Activated CD4-positive, CD25-positive, alpha-beta regulatory T cell treated with anti-CD3 and anti-CD28 coated beads, Interleukin-2, amount 50 U/mL, for 72 hours (primary cell): ENCODE results near the gene SNX25.
A peak's percentile ranks its signal among the peaks of the same experiment; 100 is the strongest.

ENCODE experiments used
- DNase-seq: peaks from one replicate; pipeline ENCODE4 v3.0.0; 2021

The SNX25 gene

DNA sequence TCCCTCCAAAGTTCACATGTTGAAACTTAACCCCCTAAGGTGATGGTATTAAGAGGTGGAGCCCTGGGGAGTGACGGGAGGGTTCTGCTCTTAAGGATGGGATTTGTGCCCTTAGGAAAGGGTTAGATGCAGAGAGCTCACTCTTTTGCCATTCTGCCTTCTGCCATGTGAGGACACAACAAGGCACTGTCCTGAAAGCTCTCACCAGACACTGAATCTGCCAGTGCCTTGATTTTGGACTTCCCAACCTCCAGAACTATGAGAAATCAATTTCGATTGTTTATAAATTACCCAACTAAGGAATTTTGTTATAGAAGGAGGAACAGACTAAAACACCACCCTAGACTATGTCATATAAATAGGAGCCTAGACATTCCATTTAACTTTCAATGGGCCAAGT lies 174.7 kb downstream of the SNX25 start:
- DNase-seq, result no peak

DNA sequence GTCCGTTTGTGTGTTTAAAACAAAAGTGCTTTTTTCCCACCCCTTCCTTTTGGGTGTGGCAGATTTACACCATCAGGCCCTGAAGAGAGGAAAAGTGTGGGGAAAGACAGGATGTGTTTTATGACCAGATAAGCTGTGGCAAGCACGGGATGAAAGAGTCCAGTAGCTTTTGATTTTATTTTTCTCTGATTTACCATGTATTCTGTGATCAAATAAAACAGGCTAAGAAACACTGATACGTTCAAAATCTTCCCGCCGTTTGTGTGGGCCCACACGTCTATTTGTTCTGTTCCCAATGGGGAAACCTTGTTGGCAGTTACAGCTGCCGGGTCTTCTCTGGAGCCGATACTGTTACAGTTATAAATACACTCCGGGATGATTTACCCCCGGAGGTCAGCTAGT lies 175.5 kb downstream of the SNX25 start:
- DNase-seq, result no peak

DNA sequence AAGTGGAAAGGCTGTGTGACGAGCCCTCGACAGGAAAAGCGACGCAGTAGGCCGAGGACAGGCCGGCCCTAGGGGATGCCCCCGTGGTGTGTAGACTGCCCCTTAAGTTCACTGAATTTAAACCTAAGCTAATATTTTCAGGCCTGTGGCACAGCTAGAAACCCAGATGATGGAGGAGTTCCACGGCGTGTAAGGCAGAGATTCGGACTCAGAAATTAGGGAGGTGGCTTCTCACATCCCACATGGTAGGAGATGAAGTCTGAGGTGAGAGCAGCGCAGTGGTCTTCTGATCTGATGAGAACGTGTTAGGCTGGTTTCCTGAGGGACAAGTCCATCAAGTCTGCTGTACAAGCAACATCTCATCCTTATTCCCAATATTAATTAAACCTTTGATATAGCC lies 178.6 kb downstream of the SNX25 start:
- no peak for DNase-seq

DNA sequence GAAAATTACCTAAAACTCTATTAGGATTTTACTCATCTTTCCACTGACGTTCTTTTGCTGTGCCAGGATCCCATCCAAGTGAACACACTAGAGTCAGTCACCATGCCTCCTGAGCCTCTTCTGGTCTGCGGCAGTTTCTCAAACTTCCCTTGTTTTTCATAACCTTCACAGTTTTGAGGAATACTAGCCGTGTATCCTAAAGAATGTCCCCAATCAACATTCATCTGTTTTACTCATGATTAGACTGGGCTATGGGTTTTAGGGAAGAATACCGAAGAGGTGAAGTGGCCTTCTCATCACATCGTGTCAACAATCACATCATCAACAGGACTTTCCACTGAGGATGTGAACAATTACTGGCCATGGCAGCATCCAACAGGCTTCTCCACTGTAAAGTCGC lies 181.5 kb downstream of the SNX25 start:
- DNase-seq, result no peak

DNA sequence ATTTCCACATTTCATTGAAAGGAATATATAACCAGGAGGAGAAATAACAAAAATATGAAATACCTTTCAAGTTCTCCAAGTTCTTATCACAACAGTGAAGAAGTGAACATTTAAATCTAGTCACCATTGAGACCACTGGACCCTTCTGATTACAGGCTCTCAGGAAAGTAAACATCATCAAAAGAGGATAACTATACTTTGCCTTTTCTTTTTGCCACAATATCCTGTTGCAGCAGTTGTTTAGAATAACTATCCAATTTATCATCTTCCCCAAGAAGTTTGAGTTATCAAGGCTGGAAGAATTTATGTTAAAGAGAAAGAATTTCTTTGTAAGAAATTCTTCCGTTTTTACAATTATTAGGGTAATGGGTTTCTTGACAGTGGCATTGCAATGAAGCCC lies 182.8 kb downstream of the SNX25 start:
- DNase-seq, result no peak

DNA sequence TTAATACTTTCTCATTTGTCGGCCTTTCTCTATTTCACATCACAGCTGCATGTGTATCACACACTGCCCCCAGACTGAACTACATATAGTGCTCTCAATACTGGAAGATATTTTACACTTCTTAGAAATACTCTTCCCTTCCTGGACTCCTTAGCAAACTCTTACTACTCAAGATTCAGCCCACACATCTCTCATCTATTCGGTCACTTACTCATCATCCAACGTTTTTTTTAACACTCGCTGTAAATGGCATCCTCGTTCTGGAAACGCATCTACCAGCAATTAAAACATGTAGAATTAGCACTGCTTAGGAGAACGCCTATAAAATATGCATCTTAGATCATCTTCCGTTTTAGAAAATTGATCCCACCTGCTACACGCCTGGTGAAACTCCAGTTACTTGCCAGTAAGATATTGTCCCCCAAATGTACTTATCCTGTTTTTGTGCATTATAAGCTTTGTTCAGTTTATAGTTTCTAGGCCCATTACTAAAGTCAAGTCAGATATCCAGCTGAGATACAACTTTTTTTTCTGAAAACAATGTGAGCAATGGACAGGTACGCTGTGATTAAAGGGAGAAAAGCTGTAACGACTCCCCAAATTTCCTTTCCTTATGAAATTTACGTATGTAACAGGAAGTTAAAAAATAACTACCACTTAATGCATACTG lies 185.3 kb downstream of the SNX25 start:
- DNase-seq, result no peak

DNA sequence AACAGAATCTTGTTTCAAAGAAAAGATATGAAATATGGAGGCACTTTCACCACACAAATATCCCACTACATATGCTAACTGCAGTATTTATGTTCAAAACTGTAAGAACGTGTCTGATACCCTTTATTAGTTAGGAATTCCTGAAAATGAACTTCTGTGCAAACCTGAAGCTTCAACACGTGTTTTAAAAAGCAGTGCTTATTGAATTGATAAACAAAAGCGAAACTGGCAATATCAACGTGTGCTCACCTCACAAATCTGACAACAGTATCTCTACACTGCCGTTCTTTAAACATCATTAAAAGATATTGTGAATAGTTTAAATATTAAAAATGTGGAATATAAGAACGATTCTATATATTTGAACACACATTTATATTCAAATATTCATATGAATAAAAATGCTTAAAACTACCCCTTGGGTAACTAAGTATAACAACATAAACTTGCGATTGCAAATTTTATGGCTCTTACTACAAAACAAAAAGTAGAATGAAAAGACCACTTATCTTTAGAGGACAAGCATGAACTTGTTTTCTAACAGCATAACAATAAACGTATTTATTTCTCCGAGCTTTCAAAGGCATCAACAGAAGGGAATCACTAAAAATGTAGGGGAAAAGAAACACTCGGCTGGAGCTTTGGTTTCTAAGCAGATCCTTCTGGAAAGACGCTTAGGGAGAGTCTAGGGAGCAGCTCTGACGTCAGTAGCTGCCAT lies 186.0 kb downstream of the SNX25 start, which contains the start of gene LRP2BP:
LRP2BP (minus strand) TSS at position 687 of the 718 bp plus-strand sequence. CDS start 17,738 bp downstream, outside the sequence.
- no peak for DNase-seq

DNA sequence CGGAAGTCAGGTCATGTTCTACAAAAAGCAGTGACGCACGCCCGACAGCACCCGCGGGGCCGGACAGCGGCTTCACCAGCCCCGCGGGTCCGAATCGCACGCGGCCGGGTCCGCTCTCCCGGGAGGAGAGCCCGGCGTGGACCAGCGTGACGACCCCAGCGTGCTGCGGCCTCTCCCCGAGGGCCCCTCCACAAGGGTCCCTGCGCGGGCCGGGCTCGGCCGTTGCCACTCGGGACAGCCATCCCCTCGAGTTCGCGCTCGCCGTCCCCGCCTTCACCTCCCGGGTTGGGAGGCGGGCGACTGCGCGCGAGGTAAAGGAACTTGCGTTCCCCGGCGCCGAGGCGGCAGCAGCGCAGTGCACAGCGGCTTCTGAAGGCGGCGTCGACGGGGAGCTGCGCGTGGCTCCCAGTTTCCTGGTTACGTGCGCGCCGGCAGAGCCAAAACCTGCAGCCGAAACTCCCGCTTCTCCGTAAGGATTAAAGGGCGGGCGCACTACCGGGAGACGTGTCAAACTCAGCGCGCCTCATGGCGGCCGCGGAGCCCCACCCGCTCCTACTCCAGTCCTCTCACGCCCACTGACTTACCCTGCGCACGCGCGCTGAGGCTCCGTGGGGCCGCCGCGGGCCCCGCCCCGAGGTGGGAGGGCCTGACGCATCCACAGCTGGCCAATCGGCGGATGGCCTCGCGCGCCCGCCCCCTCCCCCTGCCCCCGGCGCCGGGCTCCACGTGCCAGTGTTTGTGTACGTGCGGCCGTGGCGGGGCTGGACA lies 186.7 kb downstream of the SNX25 start:
- peak; percentile 97 for DNase-seq

DNA sequence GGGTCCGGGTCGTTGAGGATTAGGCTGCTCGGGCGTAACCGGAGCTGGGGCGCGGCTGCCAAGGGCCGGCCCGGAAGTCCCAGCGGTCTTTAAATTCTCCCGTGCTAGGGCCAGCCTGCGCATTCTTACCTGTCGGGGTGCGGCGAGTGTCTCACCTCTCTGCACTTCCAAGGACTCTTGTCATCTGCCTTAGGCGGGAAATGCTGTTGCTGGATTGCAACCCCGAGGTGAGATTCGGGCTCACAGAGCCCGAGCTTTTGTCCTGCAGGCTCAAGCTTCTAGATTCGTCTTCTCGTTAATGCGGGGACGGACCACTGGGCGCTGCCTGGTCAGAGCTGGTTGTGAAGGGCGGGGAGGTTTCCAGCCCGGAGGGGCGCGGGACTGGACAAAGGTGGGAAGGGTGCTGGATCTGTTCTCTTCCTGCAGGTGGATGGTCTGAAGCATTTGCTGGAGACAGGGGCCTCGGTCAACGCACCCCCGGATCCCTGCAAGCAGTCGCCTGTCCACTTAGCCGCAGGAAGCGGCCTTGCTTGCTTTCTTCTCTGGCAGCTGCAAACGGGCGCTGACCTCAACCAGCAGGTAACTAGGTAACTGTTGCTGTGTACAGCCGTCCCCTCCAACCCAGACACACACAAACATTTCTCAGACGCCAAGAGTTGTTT lies 187.5 kb downstream of the SNX25 start, which contains the start of gene ANKRD37:
ANKRD37 (plus strand) TSS at position 118 of the 662 bp plus-strand sequence; CDS start at position 201, 83 bp downstream.
- peak; percentile 37 for DNase-seq

DNA sequence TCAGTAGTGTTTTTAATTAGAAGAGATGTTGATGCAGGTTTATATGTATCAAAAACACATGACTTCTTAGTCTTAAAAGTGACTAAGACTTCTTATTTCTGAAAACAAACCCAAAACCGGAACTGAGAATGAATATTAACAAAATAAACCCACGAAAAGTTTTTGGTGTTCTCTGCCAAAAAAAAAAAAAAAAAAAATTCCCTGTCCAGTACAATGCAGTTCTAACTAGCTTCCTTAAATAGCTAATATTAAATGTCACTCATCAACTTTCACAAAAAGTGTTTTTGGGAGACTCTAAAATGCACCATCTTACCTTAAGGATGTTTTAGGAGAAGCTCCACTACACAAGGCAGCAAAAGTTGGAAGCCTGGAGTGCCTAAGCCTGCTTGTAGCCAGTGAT lies 189.2 kb downstream of the SNX25 start:
- no peak for DNase-seq

DNA sequence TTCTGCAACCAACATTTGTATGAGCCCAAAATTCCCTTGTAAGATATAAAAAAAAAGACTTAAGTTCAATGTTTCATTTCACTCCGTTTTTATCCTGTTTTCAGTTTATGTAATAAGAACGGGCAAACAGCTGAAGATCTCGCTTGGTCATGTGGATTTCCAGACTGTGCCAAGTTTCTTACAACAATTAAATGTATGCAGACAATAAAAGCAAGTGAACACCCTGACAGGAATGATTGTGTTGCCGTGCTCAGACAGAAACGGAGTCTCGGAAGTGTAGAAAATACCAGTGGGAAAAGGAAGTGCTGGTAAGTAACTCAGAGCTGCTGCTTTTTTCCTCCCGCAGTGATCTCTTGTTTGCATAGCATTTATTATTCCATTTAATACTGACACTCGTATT lies 190.1 kb downstream of the SNX25 start:
- DNase-seq, result no peak

DNA sequence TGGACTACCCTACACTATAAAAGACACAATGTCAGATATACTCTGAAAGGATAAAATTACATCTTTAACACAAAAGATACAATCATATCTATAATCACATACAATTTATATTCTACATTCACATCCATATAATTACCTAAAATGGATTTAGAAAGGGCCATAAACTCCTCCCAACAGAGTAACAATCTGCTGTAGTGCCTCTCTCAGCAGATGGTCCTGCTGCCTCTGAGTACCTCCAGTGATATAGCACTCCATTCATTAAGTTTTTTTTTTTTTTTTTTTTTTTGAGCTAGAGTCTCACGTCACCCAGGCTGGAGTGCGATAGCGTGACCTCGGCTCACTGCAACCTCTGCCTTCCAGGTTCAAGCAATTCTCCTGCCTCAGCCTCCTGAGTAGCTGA lies 194.6 kb downstream of the SNX25 start:
- DNase-seq, result no peak

DNA sequence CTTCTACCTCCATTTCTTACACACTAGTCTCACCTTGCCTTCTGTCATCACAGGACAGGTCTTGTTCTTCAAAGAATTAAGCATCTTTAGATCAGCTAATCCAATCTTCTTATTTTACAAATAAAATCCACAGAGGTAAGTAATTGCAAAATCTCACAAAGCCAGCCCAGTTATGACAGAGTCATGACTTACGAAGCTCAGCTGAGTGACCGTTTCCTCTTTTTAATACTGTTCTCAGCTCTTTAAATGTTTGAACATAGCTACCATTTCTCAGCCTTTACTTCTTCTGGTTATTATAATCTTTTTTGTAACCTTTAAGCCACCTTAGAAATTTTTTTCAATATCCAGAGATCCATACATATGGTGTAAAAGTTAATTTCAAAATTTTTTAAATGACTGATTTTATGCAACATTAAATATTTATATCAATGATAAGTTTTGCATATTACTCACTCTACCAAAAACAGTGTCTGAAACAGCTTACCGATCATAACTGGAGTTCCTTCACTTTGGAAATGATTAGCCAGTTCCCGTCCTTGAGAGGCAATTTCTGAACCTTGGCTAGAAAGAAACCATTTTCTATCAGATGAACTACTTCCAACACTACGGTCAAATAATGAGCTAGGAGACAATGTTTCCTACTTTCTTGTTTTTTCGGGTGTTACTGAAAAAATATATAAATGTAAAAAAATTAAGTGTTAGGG lies 196.1 kb downstream of the SNX25 start:
- no peak for DNase-seq

DNA sequence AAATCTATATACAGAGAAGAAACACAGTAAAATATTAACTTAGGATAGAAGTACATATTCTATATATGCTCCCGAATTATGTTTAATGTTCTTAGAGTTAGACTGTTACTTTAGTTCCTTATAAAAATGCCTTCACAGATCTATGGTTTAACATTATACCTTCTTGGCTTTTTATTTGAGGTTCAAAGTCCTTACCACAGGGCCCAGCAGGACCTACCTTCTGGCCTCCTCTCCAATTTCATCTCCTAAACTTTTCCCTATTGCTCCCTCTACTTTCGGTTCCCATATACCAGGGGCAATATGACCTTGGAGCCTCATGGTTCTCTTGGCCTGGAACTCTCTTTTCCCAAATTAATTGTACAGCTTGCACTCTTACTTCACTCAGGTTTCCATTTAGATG lies 199.0 kb downstream of the SNX25 start:
- DNase-seq, result no peak

DNA sequence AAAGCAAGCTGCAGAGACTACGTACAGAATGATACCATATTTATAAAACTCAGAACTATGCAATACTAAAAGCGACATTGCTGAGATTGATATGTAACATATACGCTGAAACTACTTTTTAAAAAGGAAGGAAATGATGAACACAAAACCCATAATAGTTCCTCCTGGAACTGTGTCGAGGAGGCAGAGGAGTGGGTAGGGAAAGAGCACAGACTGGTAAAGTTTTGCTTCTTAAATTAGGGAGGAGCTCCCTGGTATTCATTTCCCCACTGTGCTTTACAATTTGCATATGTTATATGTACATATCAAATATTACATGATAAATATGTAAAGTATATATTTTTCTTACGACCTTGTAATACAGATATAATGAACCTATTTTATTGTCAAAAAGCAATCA lies 202.5 kb downstream of the SNX25 start:
- no peak for DNase-seq

DNA sequence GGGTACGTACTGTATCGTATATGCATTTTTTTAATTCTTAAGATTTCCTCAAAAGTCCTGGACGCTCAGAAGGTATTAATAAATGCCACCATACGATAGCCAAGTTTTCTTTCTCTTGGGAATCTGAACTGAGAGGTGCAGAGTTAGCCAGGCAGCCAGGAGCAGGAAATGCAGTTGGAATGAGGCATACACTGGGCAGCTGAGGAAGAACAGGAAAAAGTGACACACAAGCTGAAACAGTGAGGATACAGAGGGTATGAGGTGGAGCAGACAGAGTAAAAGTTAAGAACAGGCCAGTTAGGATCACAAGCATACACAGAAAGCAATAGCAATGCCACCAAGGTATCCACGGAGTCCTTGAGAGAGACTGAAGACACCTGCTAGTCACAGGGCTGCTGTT lies 203.0 kb downstream of the SNX25 start:
- DNase-seq, result no peak
